Measurements from ENCODE around the gene FBRS.
"Not testable (repeated sequence)": the region's sequence is repeated elsewhere in the genome, so short reads cannot be mapped to it uniquely, and the experiment has no call there.

FBRS gene

GRCh38 chr16:30700971-30701370 lies 42.7 kb downstream of the FBRS start:
- Histone ChIP-seq H3K79me2 (peaks cover 41% of the 10 kb centered on the region), H3K9ac (no peak overlapping the region), H3K4me2 (ENCODE audit: low read length) (no peak overlapping the region), H3K9me3 (ENCODE audit: control insufficient read depth, low read length) (no peaks in the 10 kb centered on the region), H2AFZ (no peak overlapping the region), H3K36me3 (ENCODE audit: control insufficient read depth, insufficient read depth, low read length) (no peaks in the 10 kb centered on the region), H3K27ac (no peak overlapping the region), H3K4me1 (peaks cover 10% of the 10 kb centered on the region), H3K27me3 (ENCODE audit: control insufficient read depth, insufficient read depth, low read length) (no peaks in the 10 kb centered on the region), H3K4me3 (ENCODE audit: low read depth, low read length) (no peak overlapping the region)
- no peak for TF ChIP-seq CTCF (IDR thresholded peaks at IDR 0.05)

GRCh38 chr16:30703071-30703470 lies 44.8 kb downstream of the FBRS start:
- not testable (repeated sequence) for H3K9me3 ChIP-seq (ENCODE audit: control insufficient read depth, low read length); H3K27ac ChIP-seq; H3K36me3 ChIP-seq (ENCODE audit: control insufficient read depth, insufficient read depth, low read length); H3K27me3 ChIP-seq (ENCODE audit: control insufficient read depth, insufficient read depth, low read length); H3K9ac ChIP-seq; H2AFZ ChIP-seq; H3K4me2 ChIP-seq (ENCODE audit: low read length); H3K4me3 ChIP-seq (ENCODE audit: low read depth, low read length); H3K4me1 ChIP-seq
- peaks cover 56% of the 10 kb centered on the region for H3K79me2 ChIP-seq

GRCh38 chr16:30703971-30704370 lies 45.7 kb downstream of the FBRS start:
- H3K79me2 ChIP-seq = peaks cover 60% of the 10 kb centered on the region
- H3K27me3 ChIP-seq (ENCODE audit: control insufficient read depth, insufficient read depth, low read length) = no peaks in the 10 kb centered on the region
- H3K4me1 ChIP-seq = peaks cover 10% of the 10 kb centered on the region
- H3K36me3 ChIP-seq (ENCODE audit: control insufficient read depth, insufficient read depth, low read length) = no peaks in the 10 kb centered on the region
- H3K4me3 ChIP-seq (ENCODE audit: low read depth, low read length) = no peak overlapping the region
- no peak overlapping the region for H3K4me2 ChIP-seq (ENCODE audit: low read length)
- H3K9me3 ChIP-seq (ENCODE audit: control insufficient read depth, low read length) = no peaks in the 10 kb centered on the region
- H3K27ac ChIP-seq = no peak overlapping the region
- H2AFZ ChIP-seq = no peak overlapping the region
- H3K9ac ChIP-seq = no peak overlapping the region
- no peak for TF ChIP-seq CTCF (IDR thresholded peaks at IDR 0.05)

- no peaks in the 10 kb centered on the region for H3K27me3 ChIP-seq (ENCODE audit: control insufficient read depth, insufficient read depth, low read length)
- H3K36me3 ChIP-seq (ENCODE audit: control insufficient read depth, insufficient read depth, low read length) = no peaks in the 10 kb centered on the region
- H3K79me2 ChIP-seq = peaks cover 55% of the 10 kb centered on the region
- H3K4me1 ChIP-seq = no peaks in the 10 kb centered on the region
- H3K4me2 ChIP-seq (ENCODE audit: low read length) = no peak overlapping the region
- H3K27ac ChIP-seq = no peak overlapping the region
- H3K9me3 ChIP-seq (ENCODE audit: control insufficient read depth, low read length) = no peaks in the 10 kb centered on the region
- H3K4me3 ChIP-seq (ENCODE audit: low read depth, low read length) = no peak overlapping the region
- TF ChIP-seq CTCF (IDR thresholded peaks at IDR 0.05) = no peak
- no peak overlapping the region for H3K9ac ChIP-seq
- H2AFZ ChIP-seq = no peak overlapping the region
These were observed 47.8 kb downstream of the FBRS start for GRCh38 chr16:30706046-30706445.

GRCh38 chr16:30710971-30711370 lies 52.7 kb downstream of the FBRS start:
- H3K27me3 ChIP-seq (ENCODE audit: control insufficient read depth, insufficient read depth, low read length) = no peaks in the 10 kb centered on the region
- peaks cover 29% of the 10 kb centered on the region for H3K79me2 ChIP-seq
- no peak overlapping the region for H3K4me3 ChIP-seq (ENCODE audit: low read depth, low read length)
- no peaks in the 10 kb centered on the region for H3K36me3 ChIP-seq (ENCODE audit: control insufficient read depth, insufficient read depth, low read length)
- H3K9ac ChIP-seq = no peak overlapping the region
- no peaks in the 10 kb centered on the region for H3K4me1 ChIP-seq
- H3K9me3 ChIP-seq (ENCODE audit: control insufficient read depth, low read length) = no peaks in the 10 kb centered on the region
- no peak overlapping the region for H2AFZ ChIP-seq
- H3K4me2 ChIP-seq (ENCODE audit: low read length) = no peak overlapping the region
- H3K27ac ChIP-seq = no peak overlapping the region
- no peak for TF ChIP-seq CTCF (IDR thresholded peaks at IDR 0.05)

Data from parathyroid adenoma (tissue), 2 donors.